ENCODE measurements around the gene RAMAC.
"Not testable (repeated sequence)": the region's sequence is repeated elsewhere in the genome, so short reads cannot be mapped to it uniquely, and the experiment has no call there.

Gene RAMAC

DNA sequence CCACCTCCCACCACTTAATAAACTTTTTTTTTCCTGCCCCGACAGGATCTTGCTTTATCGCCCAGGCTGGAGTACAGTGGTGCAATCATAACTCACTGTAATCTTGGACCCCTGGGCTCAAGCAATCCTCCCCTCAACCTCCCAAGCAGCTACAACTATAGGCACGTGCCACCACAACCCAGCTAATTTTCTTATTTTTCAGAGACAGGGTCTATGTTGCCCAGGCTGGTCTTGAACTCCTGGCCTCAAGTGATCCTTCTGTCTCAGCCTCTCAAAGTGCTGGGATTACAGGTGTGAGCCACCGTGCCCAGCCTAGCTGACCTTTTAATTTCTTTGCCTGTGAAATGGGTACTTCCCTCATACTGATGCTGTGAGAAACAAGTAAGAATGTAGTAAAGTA is 29.4 kb downstream of the RAMAC start:
- no peak for DNase-seq

DNA sequence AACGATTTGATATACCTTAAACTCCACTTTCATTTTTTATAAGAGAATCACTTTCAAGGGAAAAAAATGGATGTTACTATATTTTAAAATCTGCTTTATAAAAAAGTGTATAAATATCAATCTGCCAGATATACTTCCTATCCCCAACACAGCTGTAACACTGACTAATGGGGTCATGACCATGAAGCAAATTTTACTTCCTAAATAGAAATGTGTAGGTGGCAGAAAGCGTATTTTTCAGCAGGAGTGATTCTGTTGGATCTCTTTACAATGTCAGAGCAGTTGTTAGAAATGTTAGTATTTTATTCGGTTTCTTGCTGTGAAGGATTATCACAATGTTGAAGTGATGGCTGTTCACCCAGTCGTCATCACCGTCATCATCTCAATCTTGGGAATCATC is 30.9 kb downstream of the RAMAC start:
- no peak for DNase-seq

DNA sequence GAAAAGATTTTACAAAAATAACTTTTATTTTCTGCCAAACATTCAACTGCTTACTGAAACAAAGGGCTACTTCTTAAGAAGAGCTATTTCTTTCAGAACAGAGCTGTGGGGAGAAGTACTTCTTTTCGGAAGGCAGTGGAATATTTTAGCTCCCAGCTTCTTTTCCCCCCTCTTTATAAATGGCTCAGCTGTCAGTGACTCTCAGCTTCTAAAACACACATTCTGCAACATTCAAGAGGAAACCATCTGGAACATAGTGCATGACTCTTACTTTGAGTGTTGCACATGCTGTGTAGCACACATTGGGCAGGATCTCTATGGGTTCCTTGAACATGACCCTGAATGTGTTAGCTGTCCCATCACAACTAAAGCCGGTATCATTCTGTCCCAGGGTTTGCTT is 32.4 kb downstream of the RAMAC start:
- no peak for DNase-seq

DNA sequence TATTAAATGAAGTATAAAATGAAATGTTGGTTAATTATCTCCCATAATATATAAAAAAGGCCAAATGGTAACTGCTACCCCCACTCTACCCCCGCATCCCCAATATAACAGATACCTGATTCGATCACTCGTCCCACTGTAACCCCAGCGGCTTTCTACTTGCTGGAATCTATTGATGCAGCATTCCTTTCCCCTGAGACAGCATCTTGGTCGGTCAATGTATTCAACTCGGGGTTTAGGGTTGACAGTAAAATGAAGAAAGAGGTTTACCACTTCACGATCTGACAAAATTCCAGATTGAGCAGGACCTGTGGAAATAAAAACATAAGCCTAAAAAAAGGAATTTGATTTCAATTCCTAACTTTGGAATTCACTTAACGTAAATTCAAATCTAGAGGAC is 44.0 kb downstream of the RAMAC start:
- DNase-seq, result no peak

DNA sequence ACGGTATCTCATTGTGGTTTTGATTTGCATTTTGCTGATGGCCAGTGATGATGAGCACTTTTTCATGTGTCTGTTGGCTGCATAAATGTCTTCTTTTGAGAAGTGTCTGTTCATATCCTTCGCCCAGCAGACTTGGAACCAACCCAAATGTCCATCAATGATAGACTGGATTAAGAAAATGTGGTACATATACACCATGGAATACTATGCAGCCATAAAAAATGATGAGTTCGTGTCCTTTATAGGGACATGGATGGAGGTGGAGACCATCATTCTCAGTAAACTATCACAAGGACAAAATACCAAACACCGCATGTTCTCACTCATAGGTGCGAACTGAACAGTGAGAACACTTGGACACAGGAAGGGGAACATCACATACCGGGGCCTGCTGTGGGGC is 45.2 kb downstream of the RAMAC start:
- DNase-seq, result not testable (repeated sequence)

DNA sequence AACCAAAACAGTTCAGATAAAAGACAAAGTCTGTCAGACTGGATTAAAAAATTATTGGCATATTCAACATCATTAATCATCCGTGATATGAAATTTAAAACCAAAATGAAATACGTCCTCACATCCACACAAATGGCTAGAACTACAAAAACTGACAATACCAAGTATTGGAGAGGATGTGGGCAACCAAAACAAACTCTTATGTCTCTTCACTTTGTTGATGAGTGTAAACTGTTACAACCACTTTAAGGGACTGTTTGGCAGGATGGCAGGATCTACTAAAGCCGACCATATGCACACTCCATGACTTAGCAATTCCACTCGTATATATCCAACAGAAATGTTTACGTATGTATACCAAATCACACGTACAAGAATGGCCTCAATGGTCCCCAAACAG is 50.2 kb downstream of the RAMAC start:
- no peak for DNase-seq

DNA sequence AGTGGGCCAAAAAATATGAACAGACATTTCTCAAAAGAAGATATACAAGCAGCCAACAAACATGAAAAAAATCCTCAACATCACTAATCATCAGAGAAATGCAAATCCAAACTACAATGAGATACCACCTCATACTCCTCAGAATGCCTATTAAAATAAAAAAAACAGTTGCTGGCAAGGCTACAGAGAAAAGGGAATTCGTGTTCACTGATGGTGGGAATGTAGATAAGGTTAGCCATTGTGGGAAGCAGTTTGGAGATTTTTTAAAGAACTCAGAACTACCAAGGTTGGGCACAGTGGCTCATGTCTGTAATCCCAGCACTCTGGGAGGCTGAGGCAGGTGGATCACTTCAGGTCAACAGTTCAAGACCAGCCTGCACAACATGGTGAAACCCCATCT is 53.2 kb downstream of the RAMAC start:
- DNase-seq, result no peak
